ENCODE data around the gene XXYLT1. TPM values are rescaled to one million over a fixed set of nuclear protein-coding genes. Genes with fewer than 3 reads are reported as not detected.
"Not testable (repeated sequence)": the region's sequence is repeated elsewhere in the genome, so short reads cannot be mapped to it uniquely, and the experiment has no call there.

Gene XXYLT1
- total and polyA plus RNA-seq, 9 of the 15 experiments (the other 6 are each of a cell fraction or from before 2014, with no cell fraction given) = 1.9 to 18.9 (median 15.0) TPM

GRCh38 chr3:195107593-195107992 lies 163.4 kb downstream of the XXYLT1 start:
- Histone ChIP-seq H4K20me1 (replicated peaks; ENCODE audit: control insufficient read depth, insufficient read depth, low read length) (no peaks in the 10 kb centered on the region), H3K79me2 (ENCODE audit: control insufficient read depth, insufficient read depth, low read length) (no peaks in the 10 kb centered on the region; the same call in 2 of the 3 replicates), H3K9me1 (ENCODE audit: control insufficient read depth, insufficient read depth, low read length) (peaks cover 9% of the 10 kb centered on the region), H3K27me3 (ENCODE audit: control insufficient read depth in 2 of 2, insufficient read depth in 2 of 2, low read length in 2 of 2) (no peaks in the 10 kb centered on the region), H3K4me1 (replicated peaks in 1 of 2; ENCODE audit: control insufficient read depth in 2 of 2, insufficient read depth in 2 of 2, low read length in 2 of 2) (peaks cover 16 to 20% of the 10 kb centered on the region in 2 experiments), H3K4me3 (no peak overlapping the region), H3K36me3 (ENCODE audit: control insufficient read depth, insufficient read depth, low read length) (peaks cover 10% of the 10 kb centered on the region), H3K4me2 (ENCODE audit: insufficient read depth, low read length) (no peak overlapping the region), H3K9me3 (replicated peaks; ENCODE audit: control insufficient read depth, insufficient read depth, low read depth, low read length) (no peaks in the 10 kb centered on the region), H3K27ac (ENCODE audit: extremely low read depth, low read depth, low read length) (no peak overlapping the region), H3K9ac (ENCODE audit: insufficient read depth in 1 of 2, low read depth in 2 of 2, low read length in 2 of 2) (0 out of 4 replicates have a peak overlapping the region, but pooled peaks of 1 of the 2 experiments have one; percentile 23), H2AFZ (ENCODE audit: low read depth, low read length) (no peak overlapping the region)
- 82% methylated on average over 6 of the region's 8 CpGs for WGBS (ENCODE audit: insufficient coverage, low coverage, missing lambda C conversion rate)
- FAIRE-seq (no peak), DNase-seq (ENCODE audit: extremely low read depth in 1 of 4, low spot score in 3 of 4) (no peak), ATAC-seq (no peak)
- in situ Hi-C loops (cut with MboI) = loop anchor here (10.0 kb wide), 1 partner anchor 423 kb away; the partner anchor contains the start of gene FAM43A
- intact Hi-C loops (cut with micrococcal nuclease) = loop anchor here (10.0 kb wide), 1 partner anchor 773 kb away; no protein-coding TSS in a partner anchor
- no TSS peak for BruUV-seq (replicated peaks)
- CTCF ChIA-PET (ENCODE audit: low intra/inter-chr PET ratio) = interaction anchor here (1.3 kb wide), 1 partner anchor 424 kb away, joined by 5 read pairs; no protein-coding TSS in a partner anchor
- POLR2A ChIA-PET = interaction anchor here (1.6 kb wide), 1 partner anchor 8 kb away, joined by 5 read pairs; no protein-coding TSS in a partner anchor
- TF ChIP-seq KAT7 (CRISPR knock-in tag; IDR thresholded peaks at IDR 0.05; ENCODE audit: borderline replicate concordance) = no peak
- no peak for TF ChIP-seq TARDBP (IDR thresholded peaks at IDR 0.05)
- TF ChIP-seq ZNF263 (CRISPR knock-in tag; IDR thresholded peaks at IDR 0.05; ENCODE audit: borderline replicate concordance) = peak; percentile 92
- TF ChIP-seq SIX5 (IDR thresholded peaks at IDR 0.05; ENCODE audit: borderline replicate concordance in 1 of 2, insufficient read depth in 1 of 2, low read depth in 1 of 2, low read length in 2 of 2) = no peak

- H3K4me3 ChIP-seq; H3K27ac ChIP-seq (ENCODE audit: extremely low read depth, low read depth, low read length); H3K27me3 ChIP-seq (ENCODE audit: control insufficient read depth in 2 of 2, insufficient read depth in 2 of 2, low read length in 2 of 2); H2AFZ ChIP-seq (ENCODE audit: low read depth, low read length); H3K9me3 ChIP-seq (replicated peaks; ENCODE audit: control insufficient read depth, insufficient read depth, low read depth, low read length); H3K9ac ChIP-seq (ENCODE audit: insufficient read depth in 1 of 2, low read depth in 2 of 2, low read length in 2 of 2); H3K36me3 ChIP-seq (ENCODE audit: control insufficient read depth, insufficient read depth, low read length); H3K9me1 ChIP-seq (ENCODE audit: control insufficient read depth, insufficient read depth, low read length); H3K79me2 ChIP-seq (ENCODE audit: control insufficient read depth, insufficient read depth, low read length); FAIRE-seq; BruUV-seq (replicated peaks); DNase-seq (ENCODE audit: extremely low read depth in 1 of 4, low spot score in 3 of 4); H3K4me2 ChIP-seq (ENCODE audit: insufficient read depth, low read length); ATAC-seq; H4K20me1 ChIP-seq (replicated peaks; ENCODE audit: control insufficient read depth, insufficient read depth, low read length): not testable (repeated sequence)
- in situ Hi-C loops (cut with MboI) (loop anchor here (10.0 kb wide), 1 partner anchor 422 kb away; the partner anchor contains the start of gene FAM43A), intact Hi-C loops (cut with micrococcal nuclease) (loop anchor here (10.0 kb wide), 1 partner anchor 772 kb away; no protein-coding TSS in a partner anchor)
- 75% methylated on average over 11 of the region's 17 CpGs for WGBS (ENCODE audit: insufficient coverage, low coverage, missing lambda C conversion rate)
- ChIA-PET CTCF (ENCODE audit: low intra/inter-chr PET ratio) (interaction anchor here (0.8 to 1.3 kb wide), 2 partner anchors 424 to 425 kb away, joined by 5 read pairs; no protein-coding TSS in a partner anchor), POLR2A (interaction anchor here (1.6 kb wide), 1 partner anchor 9 kb away, joined by 5 read pairs; no protein-coding TSS in a partner anchor)
- peaks cover 14 to 17% of the 10 kb centered on the region in 2 experiments for H3K4me1 ChIP-seq (replicated peaks in 1 of 2; ENCODE audit: control insufficient read depth in 2 of 2, insufficient read depth in 2 of 2, low read length in 2 of 2)
Measured at GRCh38 chr3:195107031-195107430, 163.9 kb downstream of the XXYLT1 start.

Data from K562 (cell line).